Left lung (tissue), 10 donors: ENCODE data around the gene NTN4. TPM values are rescaled to one million over a fixed set of nuclear protein-coding genes. Genes with fewer than 3 reads are reported as not detected.
"Not testable (repeated sequence)": the region's sequence is repeated elsewhere in the genome, so short reads cannot be mapped to it uniquely, and the experiment has no call there.

ENCODE experiments used
- ATAC-seq: fragments of 200-7000 bp; cut with Tn5 transposase; one replicate; pipeline ENCODE4 v1.9.1; 2020; ENCODE audit warnings: moderate library complexity
- DNase-seq, 4 donors: peaks; one replicate each; pipeline ENCODE4 v3.0.0-alpha.2; 2013 to 2020
- H3K27ac ChIP-seq, 2 donors: fragments of 200-600 bp; sonication (generic) in 1 of 2; one replicate each; pipeline versions ENCODE4 v1.5.0 to v1.8.0; 2020 to 2021
- H3K27me3 ChIP-seq, 2 donors: fragments of 200-600 bp; sonication (generic) in 1 of 2; one replicate each; pipeline versions ENCODE4 v1.5.0 to v1.8.0; 2020 to 2021
- H3K36me3 ChIP-seq, 2 donors: fragments of 200-600 bp; sonication (generic) in 1 of 2; one replicate each; pipeline versions ENCODE4 v1.5.0 to v1.8.0; 2020 to 2021
- H3K4me1 ChIP-seq, 2 donors: fragments of 200-600 bp; one replicate each; pipeline ENCODE4 v1.8.0; 2021
- H3K4me3 ChIP-seq, 2 donors: fragments of 200-600 bp; sonication (generic) in 1 of 2; one replicate each; pipeline versions ENCODE4 v1.5.0 to v1.8.0; 2020 to 2021; ENCODE audit warnings: mild to moderate bottlenecking in 1 of 2
- H3K9me3 ChIP-seq, 2 donors: fragments of 200-600 bp; sonication (generic) in 1 of 2; one replicate each; pipeline versions ENCODE4 v1.5.0 to v1.8.0; 2020 to 2021
- intact Hi-C, 2 donors: fragments of 100-400 bp; cut with DNase I; formaldehyde crosslinking; loops; one replicate each; pipeline versions ENCODE4 v1.11.2 to v1.14.2; 2022
- polyA plus RNA-seq, 6 donors: library from polyadenylated mRNA; unstranded; fragments of 120-200 nt; gene quantifications; one replicate each; pipeline ENCODE4 v1.2.1, GENCODE V29; 2013; ENCODE audit not compliant: insufficient read length in 6 of 6
- total RNA-seq, 2 donors: library from RNA; stranded (reverse); fragmentation: NEBNext Ultra II Directional; extraction: Animal tissue kit (Norgen Biotek cat#: 25700); gene quantifications; one replicate each; pipeline ENCODE4 v1.2.1, GENCODE V29; 2021
- TF ChIP-seq, protein P1 (sequence below), 2 donors: fragments of 200-600 bp; sonication (generic) in 1 of 2; IDR thresholded peaks; one replicate each; pipeline versions ENCODE4 v1.5.0 to v1.8.0; 2021; ENCODE audit warnings: antibody characterized with exemption in 2 of 2
- donor health status: DM: no; HTN: yes; CAD: no.
- donor health status: DM: no; HTN: no; CAD: no.

Gene NTN4
- total and polyA plus RNA-seq, 8 donors, result 22.6 to 81.5 (median 34.1) TPM

DNA sequence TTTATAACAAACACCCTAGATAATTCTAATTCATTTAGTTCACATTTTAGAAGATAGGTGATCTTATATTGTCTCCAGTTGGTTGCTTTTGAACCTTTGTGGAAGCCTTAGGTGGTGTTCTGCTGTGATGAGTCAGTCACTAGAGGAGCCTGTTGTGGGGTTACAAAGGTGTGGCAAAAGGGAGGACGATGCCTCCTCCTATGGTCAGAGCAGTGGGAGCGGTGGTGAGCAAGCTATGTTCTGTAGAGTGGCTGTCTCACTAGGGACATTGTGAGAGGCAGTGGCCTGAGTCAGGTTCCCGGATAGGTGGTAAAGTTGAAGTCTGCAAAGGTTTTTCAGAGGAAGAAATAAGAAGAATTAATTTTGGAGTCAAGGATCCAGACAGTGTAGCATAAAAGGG lies 167.7 kb downstream of the NTN4 start:
- Histone ChIP-seq H3K36me3 (no peaks in the 10 kb centered on the region), H3K9me3 (no peaks in the 10 kb centered on the region), H3K4me1 (no peaks in the 10 kb centered on the region), H3K4me3 (no peak overlapping the region), H3K27me3 (no peaks in the 10 kb centered on the region), H3K27ac (peak overlapping the region in 1 of 2 donors; percentile 5)
- intact Hi-C loops, result no loop called here
- ATAC-seq (no peak), DNase-seq (no peak)
- TF ChIP-seq, protein P1, sequence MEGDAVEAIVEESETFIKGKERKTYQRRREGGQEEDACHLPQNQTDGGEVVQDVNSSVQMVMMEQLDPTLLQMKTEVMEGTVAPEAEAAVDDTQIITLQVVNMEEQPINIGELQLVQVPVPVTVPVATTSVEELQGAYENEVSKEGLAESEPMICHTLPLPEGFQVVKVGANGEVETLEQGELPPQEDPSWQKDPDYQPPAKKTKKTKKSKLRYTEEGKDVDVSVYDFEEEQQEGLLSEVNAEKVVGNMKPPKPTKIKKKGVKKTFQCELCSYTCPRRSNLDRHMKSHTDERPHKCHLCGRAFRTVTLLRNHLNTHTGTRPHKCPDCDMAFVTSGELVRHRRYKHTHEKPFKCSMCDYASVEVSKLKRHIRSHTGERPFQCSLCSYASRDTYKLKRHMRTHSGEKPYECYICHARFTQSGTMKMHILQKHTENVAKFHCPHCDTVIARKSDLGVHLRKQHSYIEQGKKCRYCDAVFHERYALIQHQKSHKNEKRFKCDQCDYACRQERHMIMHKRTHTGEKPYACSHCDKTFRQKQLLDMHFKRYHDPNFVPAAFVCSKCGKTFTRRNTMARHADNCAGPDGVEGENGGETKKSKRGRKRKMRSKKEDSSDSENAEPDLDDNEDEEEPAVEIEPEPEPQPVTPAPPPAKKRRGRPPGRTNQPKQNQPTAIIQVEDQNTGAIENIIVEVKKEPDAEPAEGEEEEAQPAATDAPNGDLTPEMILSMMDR (IDR thresholded peaks at IDR 0.05), result no peak

DNA sequence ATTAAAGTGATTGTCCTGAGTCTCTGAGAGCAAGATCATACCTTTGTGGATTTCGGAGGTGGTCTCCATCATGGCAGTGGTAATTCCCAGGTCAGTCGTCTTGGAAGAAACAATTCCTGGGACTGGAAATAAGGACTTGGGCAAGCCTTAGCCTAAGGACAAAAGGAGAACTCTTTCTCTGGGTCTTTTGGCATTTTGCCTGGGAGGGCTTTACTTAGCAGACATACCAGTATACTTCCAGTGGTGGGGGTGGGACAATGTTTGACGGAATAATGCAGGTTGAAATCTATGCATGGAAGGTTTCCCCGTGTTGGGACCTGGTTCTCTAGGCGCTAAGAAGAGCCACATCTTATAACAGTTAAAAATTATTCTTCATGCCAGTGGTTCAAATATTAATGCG lies 168.8 kb downstream of the NTN4 start:
- DNase-seq (no peak), ATAC-seq (no peak)
- intact Hi-C loops, result no loop called here
- Histone ChIP-seq H3K36me3 (no peaks in the 10 kb centered on the region), H3K9me3 (no peaks in the 10 kb centered on the region), H3K4me3 (no peak overlapping the region), H3K27me3 (no peaks in the 10 kb centered on the region), H3K27ac (no peak overlapping the region), H3K4me1 (no peaks in the 10 kb centered on the region)
- TF ChIP-seq, protein P1 (IDR thresholded peaks at IDR 0.05), result no peak

DNA sequence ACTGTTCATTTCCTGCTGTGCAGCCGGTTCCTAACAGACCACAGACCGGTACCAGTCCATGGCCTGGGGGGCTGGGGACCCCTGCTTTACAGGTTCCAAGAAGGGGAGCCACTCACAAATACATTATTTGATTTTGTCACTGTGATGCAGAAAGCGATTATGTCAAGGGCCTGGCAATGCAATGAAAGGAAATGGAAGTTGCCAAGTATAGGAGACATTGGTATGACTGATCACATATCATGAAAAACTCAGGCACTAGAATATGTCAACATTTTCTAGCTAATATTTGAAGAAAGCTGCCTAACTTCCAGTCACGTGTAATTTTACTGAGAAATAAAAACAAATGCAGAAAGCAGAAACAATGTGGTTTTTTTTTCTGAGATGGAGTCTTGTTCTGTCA lies 170.4 kb downstream of the NTN4 start:
- Histone ChIP-seq H3K4me1 (no peaks in the 10 kb centered on the region), H3K36me3 (no peaks in the 10 kb centered on the region), H3K27ac (no peak overlapping the region), H3K9me3 (no peaks in the 10 kb centered on the region), H3K4me3 (no peak overlapping the region), H3K27me3 (no peaks in the 10 kb centered on the region)
- DNase-seq (no peak), ATAC-seq (no peak)
- TF ChIP-seq, protein P1 (IDR thresholded peaks at IDR 0.05), result no peak
- intact Hi-C loops, result no loop called here

DNA sequence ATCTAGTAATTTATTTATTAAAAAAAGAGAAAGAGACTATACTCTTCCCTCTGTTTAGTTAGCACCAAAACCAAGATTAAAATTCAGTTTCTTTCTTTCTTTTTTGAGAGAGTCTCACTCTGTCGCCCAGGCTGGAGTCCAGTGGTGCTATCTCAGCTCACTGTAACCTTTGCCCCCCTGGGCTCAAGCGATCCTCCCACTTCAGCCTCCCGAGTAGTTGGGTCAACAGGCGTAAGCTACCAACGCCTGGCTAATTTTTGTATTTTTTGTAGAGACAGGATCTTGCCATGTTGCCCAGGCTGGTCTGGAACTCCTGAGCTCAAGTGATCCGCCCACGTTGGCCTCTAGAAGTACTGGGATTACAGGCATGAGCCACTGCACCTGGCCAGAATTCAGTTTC lies 174.1 kb downstream of the NTN4 start:
- DNase-seq, ATAC-seq, H3K9me3 ChIP-seq, H3K4me1 ChIP-seq, intact Hi-C loops, H3K4me3 ChIP-seq, H3K27me3 ChIP-seq, H3K27ac ChIP-seq, H3K36me3 ChIP-seq: not testable (repeated sequence)

DNA sequence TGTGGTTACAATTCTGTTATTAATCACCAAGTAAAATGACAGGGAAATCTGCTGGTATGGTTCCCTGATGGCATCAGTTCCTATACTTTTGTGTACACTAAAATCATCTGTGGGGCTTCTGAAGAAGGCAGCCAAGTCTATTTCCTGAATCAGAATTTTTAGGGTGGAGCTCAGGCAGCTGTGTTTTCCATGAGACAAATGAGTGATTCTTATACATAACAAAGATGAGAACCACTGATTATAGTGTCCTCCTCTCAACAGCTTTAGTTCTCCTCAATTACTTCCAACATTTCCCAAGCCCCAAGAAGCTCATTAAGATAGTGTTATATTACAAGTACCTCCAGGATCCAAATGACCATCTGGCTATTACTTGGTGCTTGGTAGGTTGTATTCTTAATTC lies 174.8 kb downstream of the NTN4 start:
- DNase-seq (no peak), ATAC-seq (no peak)
- TF ChIP-seq, protein P1 (IDR thresholded peaks at IDR 0.05), result no peak
- intact Hi-C loops, result no loop called here
- no peaks in the 10 kb centered on the region for H3K4me1 ChIP-seq
- H3K9me3 ChIP-seq, result no peaks in the 10 kb centered on the region
- H3K4me3 ChIP-seq, result no peak overlapping the region
- H3K27me3 ChIP-seq, result no peaks in the 10 kb centered on the region
- H3K36me3 ChIP-seq, result no peaks in the 10 kb centered on the region
- H3K27ac ChIP-seq, result no peak overlapping the region

DNA sequence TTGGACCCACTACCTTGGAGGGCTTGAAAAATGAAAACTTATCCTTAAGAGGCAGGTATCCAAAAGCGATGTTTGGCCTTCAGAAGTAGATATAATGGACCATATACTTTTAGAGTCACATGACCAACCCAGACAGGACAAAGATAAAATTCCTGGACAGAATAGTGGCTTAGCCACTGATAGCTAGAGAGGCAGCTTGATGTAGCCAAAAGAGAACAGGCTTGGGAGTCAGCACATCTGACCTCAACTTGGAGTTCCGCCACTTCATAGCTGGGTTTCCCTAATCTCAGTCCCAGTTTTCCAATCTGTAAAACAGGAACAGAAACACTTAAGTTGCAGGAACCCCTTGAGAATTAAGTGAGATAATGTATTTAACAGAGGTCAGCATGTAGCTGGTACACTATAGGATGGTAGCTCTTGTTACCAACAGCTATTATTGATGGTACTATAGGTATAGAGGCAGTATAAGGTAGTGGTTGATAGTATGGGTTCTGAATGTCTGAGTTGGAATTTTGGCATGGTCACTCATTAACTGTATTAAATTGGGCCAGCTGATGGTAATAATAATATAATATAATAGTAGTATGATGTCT lies 176.1 kb downstream of the NTN4 start:
- TF ChIP-seq, protein P1 (IDR thresholded peaks at IDR 0.05), result no peak
- H3K9me3 ChIP-seq, result no peaks in the 10 kb centered on the region
- H3K27ac ChIP-seq, result no peak overlapping the region
- no peaks in the 10 kb centered on the region for H3K36me3 ChIP-seq
- no peaks in the 10 kb centered on the region for H3K27me3 ChIP-seq
- DNase-seq, result no peak
- intact Hi-C loops, result no loop called here
- H3K4me1 ChIP-seq, result no peaks in the 10 kb centered on the region
- no peak overlapping the region for H3K4me3 ChIP-seq
- no peak for ATAC-seq
